OCI-LY3 (cell line): ENCODE results near the gene ISY1.

Experiments
- H2AFZ ChIP-seq: fragments of 200-600, 300-600 bp; shearing (Covaris generic); 2 replicates; pipeline ENCODE4 v1.6.0; 2014; ENCODE audit warnings: antibody characterized with exemption, low read depth, low read length
- H3K27ac ChIP-seq: fragments of 200-600, 300-600 bp; sonication (generic); 2 replicates; pipeline ENCODE4 v1.5.1; 2014; ENCODE audit warnings: mild to moderate bottlenecking, low read length, moderate library complexity, mixed read lengths
- H3K27me3 ChIP-seq: fragments of 200-600, 300-600 bp; sonication (generic); 2 replicates; pipeline ENCODE4 v1.6.1; 2014; ENCODE audit warnings: low read depth, low read length, mixed read lengths
- H3K36me3 ChIP-seq: fragments of 200-600, 300-600 bp; sonication (generic); replicated peaks from 2 replicates; pipeline ENCODE3; 2014; ENCODE audit warnings: low read depth, low read length, mixed read lengths
- H3K4me1 ChIP-seq: fragments of 300-600, 200-600 bp; sonication (generic); 2 replicates; pipeline ENCODE4 v1.6.1; 2014; ENCODE audit warnings: low read length, mixed read lengths
- H3K4me2 ChIP-seq: fragments of 200-600, 300-600 bp; sonication (generic); 2 replicates; pipeline ENCODE4 v1.6.1; 2014; ENCODE audit warnings: low read length, mixed read lengths
- H3K4me3 ChIP-seq: fragments of 300-600, 200-600 bp; sonication (generic); 2 replicates; pipeline ENCODE4 v1.5.1; 2014; ENCODE audit warnings: antibody characterized with exemption, mild to moderate bottlenecking, low read length, moderate library complexity
- H3K79me2 ChIP-seq: fragments of 300-600, 200-600 bp; shearing (Covaris generic); 2 replicates; pipeline ENCODE4 v1.6.1; 2014; ENCODE audit warnings: mild to moderate bottlenecking, low read length, mixed read lengths
- H3K9ac ChIP-seq: fragments of 300-600, 200-600 bp; shearing (Covaris generic); 2 replicates; pipeline ENCODE4 v1.6.0; 2014; ENCODE audit warnings: mild to moderate bottlenecking, low read length, moderate library complexity
- H3K9me3 ChIP-seq: fragments of 200-600, 300-600 bp; shearing (Covaris generic); 2 replicates; pipeline ENCODE4 v1.6.1; 2014; ENCODE audit warnings: low read length, mixed read lengths; ENCODE audit not compliant: insufficient read depth
- H4K20me1 ChIP-seq: fragments of 200-600, 300-600 bp; sonication (generic); 2 replicates; pipeline ENCODE4 v1.6.1; 2016; ENCODE audit warnings: low read length, mixed read lengths; ENCODE audit not compliant: insufficient read depth
- EZH2phosphoT487 ChIP-seq: fragments of 200-600 bp; shearing (Covaris generic); IDR thresholded peaks from 2 replicates; pipeline ENCODE4 v1.6.1; 2018; ENCODE audit warnings: antibody characterized with exemption, mixed run types, low read depth
- TF ChIP-seq, protein P1 (sequence below): fragments of 200-600, 300-600 bp; sonication (generic); IDR thresholded peaks from 2 replicates; pipeline ENCODE4 v1.5.1; 2014; ENCODE audit warnings: antibody characterized with exemption, low read length, low read depth

The ISY1 gene

DNA sequence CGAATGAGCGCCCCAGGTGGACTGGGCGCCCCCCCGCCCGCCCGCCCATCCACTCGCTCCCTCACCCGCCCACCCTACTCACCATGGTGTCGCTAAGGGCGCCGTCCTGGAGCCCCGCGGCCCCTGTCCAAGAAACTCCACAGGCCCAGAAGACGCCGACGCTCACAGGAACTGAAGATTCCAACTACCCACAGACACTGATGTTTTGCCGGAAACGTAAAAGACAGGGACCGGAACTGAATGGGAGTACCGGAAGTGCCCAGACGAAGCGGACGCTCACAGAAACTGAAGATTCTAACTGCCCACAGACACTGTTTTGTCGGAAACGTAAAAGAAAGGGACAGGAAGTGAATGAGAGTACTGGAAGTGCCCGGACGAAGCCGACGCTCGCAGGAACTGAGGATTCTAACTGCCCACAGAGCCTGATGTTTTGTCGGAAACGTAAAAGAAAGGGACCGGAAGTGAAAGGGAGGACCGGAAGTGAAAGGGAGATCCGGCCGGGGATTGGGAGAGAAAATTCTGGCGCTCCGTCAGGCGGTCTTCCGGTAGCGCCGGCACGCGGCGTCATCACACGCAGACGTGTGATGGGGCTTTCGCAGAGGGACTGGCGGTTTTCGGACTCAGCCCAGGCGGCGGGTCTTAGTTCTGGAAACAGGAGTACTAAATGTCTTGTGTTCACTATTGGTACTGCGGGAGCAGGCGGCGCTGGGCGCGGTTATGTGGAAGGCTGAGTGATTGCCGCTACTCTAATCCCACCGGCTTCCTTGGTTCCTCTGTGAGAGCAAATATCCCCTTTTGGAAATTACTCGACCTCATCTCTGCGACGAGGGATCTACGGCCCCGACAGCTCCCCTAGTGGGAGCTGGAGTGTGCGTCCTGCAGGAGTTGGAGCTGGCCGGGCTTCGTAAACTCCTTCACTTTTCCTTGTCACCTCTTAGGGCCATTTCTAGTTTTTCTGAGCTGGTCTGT, at the start of gene ISY1:
Gene ISY1, minus strand, starts transcription at position 173 of the 969 bp plus-strand sequence. Its CDS starts 88 bp downstream, at position 85.
- Histone ChIP-seq H3K4me1 (peaks cover 15% of the 10 kb centered on the region), H3K36me3 (peaks cover 9% of the 10 kb centered on the region), H3K4me2 (peak within 1 kb of the TSS; percentile 95), H2AFZ (peak within 1 kb of the TSS; percentile 100), H3K9me3 (no peaks in the 10 kb centered on the region), H3K4me3 (peak within 1 kb of the TSS; percentile 96), H4K20me1 (no peaks in the 10 kb centered on the region), H3K27ac (peak within 1 kb of the TSS; percentile 97), H3K27me3 (no peaks in the 10 kb centered on the region), H3K9ac (peak within 1 kb of the TSS; percentile 92), H3K79me2 (peaks cover 25% of the 10 kb centered on the region)
- no peak for TF ChIP-seq EZH2phosphoT487
- TF ChIP-seq, protein P1, sequence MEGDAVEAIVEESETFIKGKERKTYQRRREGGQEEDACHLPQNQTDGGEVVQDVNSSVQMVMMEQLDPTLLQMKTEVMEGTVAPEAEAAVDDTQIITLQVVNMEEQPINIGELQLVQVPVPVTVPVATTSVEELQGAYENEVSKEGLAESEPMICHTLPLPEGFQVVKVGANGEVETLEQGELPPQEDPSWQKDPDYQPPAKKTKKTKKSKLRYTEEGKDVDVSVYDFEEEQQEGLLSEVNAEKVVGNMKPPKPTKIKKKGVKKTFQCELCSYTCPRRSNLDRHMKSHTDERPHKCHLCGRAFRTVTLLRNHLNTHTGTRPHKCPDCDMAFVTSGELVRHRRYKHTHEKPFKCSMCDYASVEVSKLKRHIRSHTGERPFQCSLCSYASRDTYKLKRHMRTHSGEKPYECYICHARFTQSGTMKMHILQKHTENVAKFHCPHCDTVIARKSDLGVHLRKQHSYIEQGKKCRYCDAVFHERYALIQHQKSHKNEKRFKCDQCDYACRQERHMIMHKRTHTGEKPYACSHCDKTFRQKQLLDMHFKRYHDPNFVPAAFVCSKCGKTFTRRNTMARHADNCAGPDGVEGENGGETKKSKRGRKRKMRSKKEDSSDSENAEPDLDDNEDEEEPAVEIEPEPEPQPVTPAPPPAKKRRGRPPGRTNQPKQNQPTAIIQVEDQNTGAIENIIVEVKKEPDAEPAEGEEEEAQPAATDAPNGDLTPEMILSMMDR: peak; percentile 61

- no peaks in the 10 kb centered on the region for H3K9me3 ChIP-seq
- H3K4me3 ChIP-seq: no peak overlapping the region
- H3K27me3 ChIP-seq: no peaks in the 10 kb centered on the region
- H3K36me3 ChIP-seq: no peaks in the 10 kb centered on the region
- no peak overlapping the region for H3K27ac ChIP-seq
- TF ChIP-seq, protein P1: no peak
- TF ChIP-seq EZH2phosphoT487: no peak
- H3K4me1 ChIP-seq: peaks cover 13% of the 10 kb centered on the region; the same call in 1 of the 2 replicates
- no peaks in the 10 kb centered on the region for H3K79me2 ChIP-seq
- peak overlapping the region; percentile 41 for H3K4me2 ChIP-seq
- H4K20me1 ChIP-seq: no peaks in the 10 kb centered on the region
- H3K9ac ChIP-seq: no peak overlapping the region
- H2AFZ ChIP-seq: peak overlapping the region; percentile 42; the same call in 1 of the 2 replicates
Measured at GRCh38 chr3:129207479-129207878, 46.6 kb upstream of the ISY1 start.

DNA sequence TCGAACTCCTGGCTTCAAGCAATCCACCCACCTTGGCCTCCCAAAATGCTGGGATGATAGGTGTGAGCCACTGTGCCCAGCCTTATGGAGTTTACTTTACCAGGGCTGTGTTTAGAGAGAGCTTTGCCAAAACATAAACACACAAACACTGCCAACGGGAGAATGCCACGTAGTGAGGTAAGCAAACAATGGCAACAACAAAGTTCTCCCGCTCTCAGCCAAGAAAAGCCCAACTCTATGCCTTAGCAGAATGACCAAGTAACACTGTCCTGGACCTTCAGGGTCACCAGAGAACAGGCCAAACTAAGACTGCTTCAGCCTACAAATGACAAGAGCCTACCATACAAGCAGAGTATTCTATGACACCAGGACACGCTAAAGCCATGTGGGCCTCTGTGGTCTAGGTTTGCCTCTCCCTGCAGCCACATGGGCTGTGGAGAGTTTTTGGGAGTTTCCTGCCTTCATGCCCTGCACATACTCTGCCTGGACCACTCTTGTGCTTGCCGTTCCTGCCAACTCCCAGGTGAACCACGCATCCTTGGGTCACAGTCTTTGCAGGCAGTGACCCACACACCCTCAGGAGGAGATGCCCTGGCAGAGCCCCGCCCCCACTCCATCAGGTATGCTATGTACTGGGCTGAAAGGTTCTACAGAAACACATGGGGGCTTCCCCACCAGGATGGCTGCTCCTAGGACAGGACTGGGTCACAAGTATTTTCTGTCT, 44.4 kb upstream of the ISY1 start:
- Histone ChIP-seq H4K20me1 (no peaks in the 10 kb centered on the region), H2AFZ (no peak overlapping the region), H3K4me2 (no peak overlapping the region), H3K4me1 (peaks cover 13% of the 10 kb centered on the region; the same call in 1 of the 2 replicates), H3K79me2 (no peaks in the 10 kb centered on the region), H3K4me3 (no peak overlapping the region), H3K36me3 (no peaks in the 10 kb centered on the region), H3K9me3 (no peaks in the 10 kb centered on the region), H3K27ac (no peak overlapping the region), H3K27me3 (no peaks in the 10 kb centered on the region), H3K9ac (no peak overlapping the region)
- no peak for TF ChIP-seq EZH2phosphoT487
- TF ChIP-seq, protein P1: no peak

DNA sequence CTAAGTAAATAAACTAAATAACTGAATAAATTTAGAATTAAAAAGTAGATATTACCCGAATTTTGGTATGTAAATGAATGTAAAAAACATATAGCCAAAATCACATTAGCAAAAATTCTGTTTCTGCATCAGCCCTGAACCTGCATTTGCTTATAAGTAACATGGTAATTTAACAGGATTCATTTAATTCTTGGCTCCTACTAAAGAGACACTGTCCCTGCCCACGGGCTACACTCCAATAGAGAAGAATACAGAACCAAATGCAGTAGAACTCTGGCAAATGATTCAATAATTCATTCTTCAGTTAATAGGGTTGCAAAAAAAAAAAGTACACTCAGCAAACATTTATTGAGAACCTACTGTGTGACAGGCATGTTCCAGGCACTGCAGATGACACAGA, 43.6 kb upstream of the ISY1 start:
- TF ChIP-seq, protein P1: no peak

More for the DNA sequence above, 43.6 kb upstream of the ISY1 start:
- no peak overlapping the region for H3K4me2 ChIP-seq
- H3K9ac ChIP-seq: no peak overlapping the region
- no peaks in the 10 kb centered on the region for H4K20me1 ChIP-seq
- H3K4me3 ChIP-seq: no peak overlapping the region
- no peaks in the 10 kb centered on the region for H3K36me3 ChIP-seq
- no peak overlapping the region for H2AFZ ChIP-seq
- no peaks in the 10 kb centered on the region for H3K9me3 ChIP-seq
- peaks cover 13% of the 10 kb centered on the region; the same call in 1 of the 2 replicates for H3K4me1 ChIP-seq
- no peak overlapping the region for H3K27ac ChIP-seq
- H3K27me3 ChIP-seq: no peaks in the 10 kb centered on the region
- H3K79me2 ChIP-seq: no peaks in the 10 kb centered on the region
